SKM-1 treated with dmso at 0.1 percent for 144 hours (cell line): ENCODE results near the gene ITGB8.

Experiments used
- DNase-seq: peaks from one replicate; lab custom pipeline; 2025; ENCODE audit not compliant: unreplicated experiment; lab: John Stamatoyannopoulos, UW

ITGB8 gene

GRCh38 chr7:20374399-20374798 lies 43.7 kb downstream of the ITGB8 start:
- no peak for DNase-seq

GRCh38 chr7:20376796-20377195 lies 46.1 kb downstream of the ITGB8 start:
- no peak for DNase-seq

- DNase-seq, result no peak
These were observed 50.8 kb downstream of the ITGB8 start for GRCh38 chr7:20381406-20382034.

GRCh38 chr7:20383351-20383750 lies 52.7 kb downstream of the ITGB8 start:
- no peak for DNase-seq

- no peak for DNase-seq
These were observed 54.4 kb downstream of the ITGB8 start for GRCh38 chr7:20385126-20385525.

GRCh38 chr7:20388084-20388483 lies 57.4 kb downstream of the ITGB8 start:
- no peak for DNase-seq

- peak; percentile 68 for DNase-seq
These were observed 58.5 kb downstream of the ITGB8 start for GRCh38 chr7:20389192-20389591.

GRCh38 chr7:20393021-20393610 lies 62.4 kb downstream of the ITGB8 start:
- DNase-seq, result no peak

GRCh38 chr7:20393616-20394015 lies 62.9 kb downstream of the ITGB8 start:
- no peak for DNase-seq

- DNase-seq, result no peak
These were observed 63.6 kb downstream of the ITGB8 start for GRCh38 chr7:20394284-20394683.

GRCh38 chr7:20395104-20395503 lies 64.4 kb downstream of the ITGB8 start:
- DNase-seq, result peak; percentile 12

- no peak for DNase-seq
These were observed 64.8 kb downstream of the ITGB8 start for GRCh38 chr7:20395511-20395910.

- DNase-seq, result no peak
These were observed 68.8 kb downstream of the ITGB8 start for GRCh38 chr7:20399521-20399920.

- DNase-seq, result no peak
These were observed 71.4 kb downstream of the ITGB8 start for GRCh38 chr7:20401861-20402746.

GRCh38 chr7:20402747-20403230 lies 72.1 kb downstream of the ITGB8 start:
- DNase-seq, result no peak

GRCh38 chr7:20403331-20403730 lies 72.6 kb downstream of the ITGB8 start:
- DNase-seq, result no peak

GRCh38 chr7:20404320-20404719 lies 73.6 kb downstream of the ITGB8 start:
- DNase-seq, result no peak

- no peak for DNase-seq
These were observed 77.1 kb downstream of the ITGB8 start for GRCh38 chr7:20407585-20408466.

GRCh38 chr7:20408467-20408826 lies 77.7 kb downstream of the ITGB8 start:
- peak; percentile 39 for DNase-seq

- no peak for DNase-seq
These were observed 79.3 kb downstream of the ITGB8 start for GRCh38 chr7:20409961-20410360.

GRCh38 chr7:20411372-20411771 lies 80.7 kb downstream of the ITGB8 start:
- DNase-seq, result no peak
